Measurements from ENCODE around the gene CDKAL1.
A peak's percentile ranks its signal among the peaks of the same experiment; 100 is the strongest.
"Not testable (repeated sequence)": the region's sequence is repeated elsewhere in the genome, so short reads cannot be mapped to it uniquely, and the experiment has no call there.

The CDKAL1 gene

DNA sequence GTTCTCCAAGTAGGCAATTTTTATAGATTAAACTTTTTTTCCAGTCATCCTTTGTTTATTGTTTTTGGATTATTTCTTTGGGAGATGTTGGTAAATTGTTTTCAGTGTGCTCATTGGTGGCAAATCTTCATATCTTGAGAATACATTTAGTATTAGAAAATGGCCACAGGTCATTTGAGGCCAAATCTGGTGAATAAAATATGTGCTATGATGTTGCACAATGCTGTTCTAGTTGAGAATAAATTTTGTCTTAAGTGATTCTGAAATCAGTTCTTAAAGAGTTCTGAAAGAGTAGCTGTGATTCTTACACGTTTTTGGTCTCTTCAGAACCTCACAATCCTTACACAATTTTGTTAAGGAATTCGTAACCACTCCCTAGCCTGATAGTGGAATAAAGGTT lies 20.1 kb downstream of the CDKAL1 start:
- no peak for DNase-seq (ENCODE audit: low spot score)

DNA sequence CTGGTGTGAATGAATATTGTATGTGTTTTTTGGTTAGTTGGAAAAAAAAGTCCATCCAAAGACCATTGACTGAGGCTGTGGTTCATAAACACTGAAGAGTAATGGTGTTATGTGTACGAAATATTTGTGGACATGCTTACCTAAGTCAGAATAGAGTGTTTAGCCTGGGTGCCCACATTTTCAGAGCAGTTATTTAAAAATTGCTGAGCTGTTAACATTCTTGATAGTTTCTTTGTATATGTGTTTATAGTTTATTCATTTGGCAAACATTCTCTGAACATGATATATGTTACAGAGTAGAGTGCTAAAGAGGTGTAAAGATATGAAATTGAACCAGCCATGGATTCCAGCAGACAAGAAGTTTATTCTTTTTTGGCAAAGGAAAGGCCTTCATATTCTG lies 20.6 kb downstream of the CDKAL1 start:
- no peak for DNase-seq (ENCODE audit: low spot score)

- no peak for DNase-seq (ENCODE audit: low spot score)
These were observed 25.8 kb downstream of the CDKAL1 start for GRCh38 chr6:20559924-20560551.

DNA sequence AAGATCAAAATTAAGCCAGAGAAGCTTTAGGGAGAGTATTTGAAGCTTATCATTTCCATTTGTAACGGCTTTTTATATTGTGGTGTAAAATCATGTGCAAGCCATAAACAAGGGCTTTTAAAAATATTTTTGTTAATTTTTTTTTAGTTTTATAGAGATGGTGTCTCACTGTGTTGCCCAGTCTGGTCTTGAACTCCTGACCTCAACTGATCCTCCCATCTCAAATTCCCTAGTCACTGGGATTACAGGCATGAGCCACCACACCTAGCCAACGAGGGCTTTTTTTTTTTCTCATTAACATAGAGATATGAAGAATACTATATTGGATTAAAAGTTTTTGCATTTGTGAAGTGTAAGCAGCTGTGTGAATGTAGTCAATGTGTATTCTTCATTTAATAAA lies 29.1 kb downstream of the CDKAL1 start:
- no peak for DNase-seq (ENCODE audit: low spot score)

DNA sequence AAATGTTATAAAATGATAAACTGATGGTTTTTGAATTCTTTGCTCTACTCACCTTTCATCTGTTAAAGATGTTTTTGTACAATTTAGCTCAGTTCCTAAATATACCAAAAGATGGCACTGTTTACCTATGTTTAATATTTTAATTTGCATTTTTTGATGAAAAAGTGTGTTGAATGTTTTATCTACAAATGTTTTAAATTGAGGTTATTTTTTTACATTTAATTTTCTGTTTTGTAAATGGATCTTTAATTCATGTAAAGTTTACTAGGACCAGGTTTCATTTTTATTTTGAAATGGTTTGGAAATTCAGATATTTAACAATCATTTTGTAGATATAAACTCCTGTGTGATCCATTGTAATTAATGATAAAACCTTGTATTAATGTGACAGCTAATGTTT lies 30.0 kb downstream of the CDKAL1 start:
- peak; percentile 20 for DNase-seq (ENCODE audit: low spot score)

GRCh38 chr6:20564777-20565176 lies 30.5 kb downstream of the CDKAL1 start:
- no peak for DNase-seq (ENCODE audit: low spot score)

DNA sequence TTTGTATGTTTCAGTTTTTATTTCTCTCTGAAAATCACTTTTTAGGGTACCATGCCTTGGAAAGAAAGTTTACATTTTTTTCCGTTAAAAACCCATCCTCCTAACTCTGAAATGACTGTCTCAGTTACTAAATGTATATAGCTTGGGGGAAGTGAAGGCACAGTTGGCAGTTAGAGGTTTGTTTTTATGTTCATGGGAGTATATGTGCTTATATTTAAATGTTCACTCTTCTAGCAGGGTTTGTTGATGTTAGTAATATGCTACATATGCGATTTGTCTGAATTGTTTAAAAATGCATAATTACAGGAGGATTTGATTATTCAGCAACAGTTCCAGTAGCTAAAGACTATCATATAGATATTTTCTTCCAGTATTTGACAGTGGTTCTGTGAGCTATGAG lies 31.1 kb downstream of the CDKAL1 start:
- no peak for DNase-seq (ENCODE audit: low spot score)

DNA sequence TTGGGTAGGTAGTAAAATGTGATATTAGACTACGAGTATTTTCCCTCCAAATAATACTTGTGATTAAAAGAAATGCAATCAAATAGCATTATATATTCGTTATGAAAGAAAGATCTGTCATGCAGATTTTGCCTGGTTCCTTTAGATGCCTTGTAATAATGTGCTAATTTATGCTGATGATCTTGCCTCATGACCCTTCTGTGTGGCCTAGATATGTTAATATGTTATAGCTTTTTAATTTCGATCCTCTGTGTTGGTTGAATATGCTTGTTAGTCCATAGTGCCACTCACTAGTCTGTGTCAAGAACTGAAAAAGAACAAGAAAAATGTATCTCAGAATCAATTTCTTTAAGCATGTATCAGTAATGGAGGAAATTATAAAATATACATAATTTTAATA lies 31.9 kb downstream of the CDKAL1 start:
- no peak for DNase-seq (ENCODE audit: low spot score)

GRCh38 chr6:20569000-20569610 lies 34.8 kb downstream of the CDKAL1 start:
- DNase-seq (ENCODE audit: low spot score) = no peak

DNA sequence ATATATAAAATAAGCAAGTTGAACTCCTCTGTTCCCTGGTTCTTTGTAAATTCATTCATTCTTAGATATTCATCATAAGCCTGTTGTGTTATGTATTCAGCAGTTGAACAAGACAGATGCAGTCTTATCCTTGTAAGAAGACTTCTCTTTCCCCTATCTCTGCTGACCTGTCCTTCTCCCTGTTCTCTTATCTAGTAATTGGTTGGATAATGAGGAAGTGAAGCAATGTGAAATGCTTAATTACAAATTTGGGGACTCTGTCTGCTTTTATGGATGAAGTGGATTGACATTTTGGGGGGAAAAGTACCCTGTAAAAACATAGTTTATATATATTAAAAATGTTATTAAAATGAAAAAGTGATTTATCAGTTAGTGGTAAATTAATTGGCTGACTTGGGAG lies 37.0 kb downstream of the CDKAL1 start:
- no peak for DNase-seq (ENCODE audit: low spot score)

- DNase-seq (ENCODE audit: low spot score) = no peak
These were observed 38.0 kb downstream of the CDKAL1 start for GRCh38 chr6:20572288-20572687.

DNA sequence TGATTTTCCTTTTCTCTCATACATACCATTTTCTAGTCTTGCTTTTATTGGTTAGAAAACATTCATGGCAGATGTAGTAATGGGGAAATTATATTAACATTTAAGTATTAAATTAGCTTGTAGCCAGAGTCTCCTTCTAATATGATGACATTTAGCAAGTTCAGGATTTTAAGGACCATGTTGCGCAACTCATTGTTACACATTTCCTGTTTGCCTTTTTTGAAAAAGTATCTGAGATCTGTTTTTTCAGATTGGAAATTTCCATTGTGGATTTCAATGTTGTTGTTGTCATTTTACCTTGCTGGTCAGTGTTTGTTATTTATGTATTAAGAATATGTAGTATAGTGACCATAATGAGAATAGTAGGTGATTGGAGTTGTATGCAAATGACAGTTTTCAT lies 38.7 kb downstream of the CDKAL1 start:
- no peak for DNase-seq (ENCODE audit: low spot score)

DNA sequence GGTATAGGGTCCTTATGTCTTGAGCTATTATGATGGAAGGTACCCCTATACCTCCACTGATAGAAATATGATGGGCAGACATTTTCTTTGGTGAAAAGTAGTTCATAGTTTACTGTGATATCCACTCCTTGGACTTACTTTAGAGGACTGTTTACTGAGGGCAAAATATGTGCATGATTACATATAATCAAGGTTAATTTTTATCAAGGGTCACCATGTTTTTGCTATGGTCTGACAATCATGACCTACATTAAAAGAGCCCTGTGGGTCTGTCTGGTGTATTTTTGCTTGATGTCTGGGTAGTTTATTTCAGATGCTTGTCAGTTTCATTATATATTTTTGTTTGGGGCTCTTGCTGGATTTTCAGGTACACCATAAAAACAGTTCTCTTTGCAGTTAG lies 40.1 kb downstream of the CDKAL1 start:
- DNase-seq (ENCODE audit: low spot score) = no peak

GRCh38 chr6:20575125-20575524 lies 40.9 kb downstream of the CDKAL1 start:
- DNase-seq (ENCODE audit: low spot score) = no peak

- no peak for DNase-seq (ENCODE audit: low spot score)
These were observed 41.6 kb downstream of the CDKAL1 start for GRCh38 chr6:20575704-20576451.

- no peak for DNase-seq (ENCODE audit: low spot score)
These were observed 43.0 kb downstream of the CDKAL1 start for GRCh38 chr6:20577173-20577688.

DNA sequence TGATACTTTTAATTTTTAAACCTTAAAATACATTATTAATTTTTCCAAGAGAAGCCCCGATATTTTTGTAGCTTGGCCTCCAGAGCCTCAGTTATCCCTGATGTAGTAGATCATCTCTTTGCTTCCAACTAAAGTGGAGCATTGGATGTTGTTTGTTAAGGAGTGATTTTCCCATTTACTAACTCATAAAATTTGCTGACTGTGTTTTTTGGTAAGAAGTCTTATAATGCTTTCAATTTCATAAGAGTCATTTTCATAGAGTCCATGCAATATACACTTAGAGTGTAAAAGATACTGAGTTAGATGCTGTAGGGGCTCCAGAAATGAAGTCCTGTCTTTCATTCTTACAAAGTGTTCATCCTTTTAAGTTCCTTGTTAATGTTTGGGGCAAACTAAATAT lies 46.8 kb downstream of the CDKAL1 start:
- no peak for DNase-seq (ENCODE audit: low spot score)

- DNase-seq (ENCODE audit: low spot score) = no peak
These were observed 48.6 kb downstream of the CDKAL1 start for GRCh38 chr6:20582586-20583443.

- DNase-seq (ENCODE audit: low spot score) = no peak
These were observed 49.2 kb downstream of the CDKAL1 start for GRCh38 chr6:20583444-20583800.

DNA sequence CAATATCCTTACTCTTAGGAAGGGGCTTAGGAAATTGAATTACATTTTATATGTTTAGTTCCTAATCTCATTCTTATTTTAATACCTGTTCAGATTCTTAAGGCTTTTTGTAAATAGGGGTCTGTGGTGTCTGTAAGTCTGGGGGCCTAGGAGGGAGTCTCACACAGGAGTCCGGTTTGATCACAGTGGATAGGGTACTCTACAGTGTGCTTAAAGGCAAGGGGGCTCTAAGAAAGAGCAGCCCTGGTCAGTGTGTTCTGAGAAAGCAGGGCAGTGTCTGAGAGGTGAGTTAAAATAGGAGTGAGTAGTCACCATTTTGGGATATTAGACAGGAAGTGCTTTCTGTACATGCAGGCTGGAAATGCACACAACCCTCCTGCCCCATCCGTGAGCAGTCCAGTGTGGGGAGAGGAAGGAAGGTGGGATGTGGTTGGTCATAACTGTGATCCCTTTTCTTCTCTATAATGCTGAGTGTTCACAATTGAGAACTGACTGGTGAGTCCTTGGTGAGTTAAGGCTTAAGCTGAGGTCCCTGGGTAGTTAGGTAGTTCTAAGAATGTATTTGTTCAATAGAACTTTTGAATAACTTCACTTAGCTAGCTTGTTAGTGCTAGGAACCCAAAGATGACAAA lies 50.0 kb downstream of the CDKAL1 start:
- no peak for DNase-seq (ENCODE audit: low spot score)

- DNase-seq (ENCODE audit: low spot score) = no peak
These were observed 55.0 kb downstream of the CDKAL1 start for GRCh38 chr6:20589266-20589665.

GRCh38 chr6:20590476-20590875 lies 56.2 kb downstream of the CDKAL1 start:
- not testable (repeated sequence) for DNase-seq (ENCODE audit: low spot score)
